NCI-H187 treated with DMSO at 0.1 percent for 48 hours (cell line): ENCODE measurements around the gene AHRR.
A peak's percentile ranks its signal among the peaks of the same experiment; 100 is the strongest.
"Not testable (repeated sequence)": the region's sequence is repeated elsewhere in the genome, so short reads cannot be mapped to it uniquely, and the experiment has no call there.

Experiments
- DNase-seq: peaks from one replicate; lab custom pipeline; 2025; lab: John Stamatoyannopoulos, UW

AHRR gene

DNA sequence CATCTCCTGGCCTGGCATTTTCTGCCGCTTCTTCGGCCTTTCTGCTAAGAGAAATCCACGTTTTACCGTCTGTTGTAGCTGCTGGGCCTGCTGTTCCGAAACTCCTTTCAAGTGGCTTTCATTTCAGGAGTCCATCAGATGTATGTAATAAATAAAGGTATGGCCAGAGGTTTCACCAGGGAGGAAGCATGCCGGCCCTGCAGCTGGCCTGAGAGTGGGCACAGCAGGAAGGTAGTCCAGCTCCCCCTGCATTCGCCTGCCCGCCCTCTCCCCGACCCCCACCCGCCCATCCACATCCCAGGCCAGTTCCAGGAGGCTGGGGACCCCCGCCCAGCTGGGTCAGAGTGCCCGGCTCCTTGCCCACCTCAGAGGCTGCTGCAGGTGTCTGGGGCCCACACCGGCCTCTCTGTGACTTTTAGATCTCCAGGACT is 75.0 kb downstream of the AHRR start:
- no peak for DNase-seq

DNA sequence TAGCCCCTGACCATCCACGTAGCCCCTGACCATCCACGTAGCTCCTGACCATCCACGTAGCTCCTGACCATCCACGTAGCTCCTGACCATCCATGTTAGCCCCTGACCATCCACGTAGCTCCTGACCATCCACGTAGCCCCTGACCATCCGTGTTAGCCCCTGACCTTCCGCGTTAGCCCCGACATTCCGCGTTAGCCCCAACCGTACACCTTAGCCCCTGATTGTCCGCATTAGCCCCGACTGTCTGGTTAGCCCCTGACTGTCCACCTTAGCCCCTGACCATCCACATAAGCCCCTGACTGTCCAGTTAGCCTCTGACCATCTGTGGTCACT is 76.6 kb downstream of the AHRR start:
- DNase-seq: not testable (repeated sequence)

DNA sequence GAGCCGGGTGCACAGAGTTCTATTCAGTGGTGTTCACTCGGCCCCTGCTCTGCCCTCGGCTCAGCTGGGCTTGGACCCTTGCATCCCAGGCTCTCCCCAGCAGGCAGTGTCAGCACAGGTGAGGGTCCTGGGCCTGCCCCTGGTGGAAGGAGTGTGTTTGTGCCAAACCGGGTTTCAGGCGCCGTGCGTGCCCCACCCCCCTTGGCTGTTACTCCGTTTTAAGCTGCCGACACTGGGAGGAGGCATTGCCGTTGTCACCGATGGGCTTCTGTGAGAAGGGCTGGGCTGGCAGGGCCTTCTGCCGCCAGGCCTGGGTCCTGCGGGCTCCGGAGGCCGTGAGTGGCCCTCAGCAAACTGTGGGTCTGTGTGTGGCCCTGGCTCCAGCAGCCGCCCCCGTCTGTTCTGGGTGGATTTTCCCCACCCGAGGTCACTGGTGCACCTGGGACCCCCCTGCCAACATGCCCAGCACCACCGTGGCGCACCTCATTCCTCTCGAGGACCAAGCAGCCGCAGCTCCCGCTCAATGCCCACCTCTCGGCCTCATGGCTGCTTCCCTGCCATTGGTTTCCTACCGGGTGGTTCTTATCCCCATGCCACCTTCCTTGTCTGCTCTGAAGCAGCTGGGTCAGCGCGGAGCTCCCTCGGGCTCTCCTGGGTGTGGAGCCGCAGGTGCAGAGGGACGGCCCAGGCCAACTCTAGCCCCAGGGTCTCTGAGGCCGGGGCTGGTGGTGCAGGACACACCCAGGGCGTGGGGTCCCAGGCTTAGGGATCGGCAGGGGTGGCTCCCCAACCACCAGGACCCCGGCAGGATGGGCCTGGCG is 77.2 kb downstream of the AHRR start:
- DNase-seq: no peak

DNA sequence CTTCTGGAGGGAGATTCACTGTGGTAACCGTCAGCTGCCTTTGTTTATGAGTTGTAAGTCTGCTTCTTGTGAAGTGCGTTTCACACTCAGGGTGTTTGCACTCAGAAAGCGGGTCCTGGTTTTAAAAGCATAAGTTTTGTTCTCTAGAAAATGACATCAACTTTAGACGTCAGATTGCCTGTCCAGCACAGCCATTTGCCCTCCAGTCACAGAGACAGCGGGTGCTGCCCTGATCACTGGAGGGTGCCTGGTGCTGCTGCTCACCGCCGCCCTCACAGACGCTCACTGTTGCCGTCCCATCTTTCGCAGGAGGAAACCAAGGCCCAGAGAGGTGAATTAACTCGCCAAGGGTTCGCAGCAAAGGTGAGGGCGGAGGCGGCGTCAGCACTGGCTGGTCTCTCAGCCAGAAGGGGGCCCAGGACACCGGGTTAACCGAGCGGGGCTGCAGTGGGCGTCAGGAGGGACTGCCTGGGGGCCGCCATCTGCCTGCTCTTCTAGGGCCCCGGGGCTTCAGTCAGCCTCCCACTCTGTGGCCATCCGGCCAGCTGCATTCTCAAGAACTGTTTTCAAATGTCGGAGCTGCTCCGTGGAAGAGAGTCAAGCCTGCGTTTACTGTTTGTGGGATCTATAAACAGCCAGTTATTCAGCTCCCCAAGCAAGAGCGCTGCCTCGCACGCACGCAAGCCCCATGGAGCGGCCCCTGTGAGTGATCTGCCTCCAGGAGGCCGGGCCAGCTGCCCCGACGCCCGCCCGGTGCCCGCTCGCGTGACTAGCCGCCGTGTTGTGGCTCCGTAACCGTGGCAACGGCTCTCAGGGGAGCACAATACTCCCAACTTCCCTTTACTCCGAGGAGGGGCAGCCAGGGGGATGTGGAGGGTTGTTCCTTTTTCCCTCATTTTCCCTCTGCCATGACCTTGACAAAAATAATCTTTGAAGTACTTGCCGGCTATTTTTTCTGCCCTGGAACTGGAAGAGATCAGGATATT is 78.1 kb downstream of the AHRR start:
- DNase-seq: peak; percentile 84

DNA sequence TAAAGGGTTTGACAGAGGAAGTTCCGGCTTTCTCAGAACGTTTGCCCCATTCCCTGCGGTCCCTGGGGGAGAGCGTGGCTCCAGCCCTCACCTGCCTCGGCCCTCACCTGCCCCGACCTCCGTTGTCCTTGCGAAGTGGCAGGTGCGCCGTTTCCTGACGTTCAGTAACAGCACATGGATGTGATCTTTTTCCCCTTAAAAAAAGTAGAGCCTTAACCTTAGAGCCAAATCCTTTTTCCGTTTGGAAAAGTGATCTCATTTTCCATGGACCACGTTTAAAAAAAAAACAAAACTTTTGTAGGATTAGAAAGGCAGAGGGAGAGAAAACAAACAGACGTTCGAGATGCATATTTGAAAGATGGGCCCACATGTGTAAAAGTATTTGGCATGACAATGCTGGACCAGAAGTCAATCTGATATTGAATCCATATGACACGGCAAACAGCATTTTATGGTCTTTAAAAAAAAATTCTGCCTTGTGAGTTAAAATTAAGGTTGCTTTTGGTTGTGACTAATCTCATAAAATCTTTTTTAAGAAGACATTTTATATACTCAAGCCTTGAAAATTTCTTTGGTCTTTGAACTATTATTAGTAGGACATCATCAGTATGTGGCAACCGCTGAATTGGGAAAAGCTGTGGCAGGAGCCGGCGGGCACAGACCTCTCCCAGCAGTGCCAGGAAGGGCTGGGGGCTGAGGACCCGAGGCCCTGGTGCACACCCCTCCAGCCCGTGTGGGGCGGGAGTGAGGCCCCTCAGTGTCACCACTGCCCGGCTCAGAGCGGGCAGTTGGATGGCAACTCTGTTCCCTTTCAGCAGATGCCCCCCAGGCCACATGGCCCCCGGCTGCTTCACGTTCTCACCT is 79.0 kb downstream of the AHRR start:
- DNase-seq: no peak

DNA sequence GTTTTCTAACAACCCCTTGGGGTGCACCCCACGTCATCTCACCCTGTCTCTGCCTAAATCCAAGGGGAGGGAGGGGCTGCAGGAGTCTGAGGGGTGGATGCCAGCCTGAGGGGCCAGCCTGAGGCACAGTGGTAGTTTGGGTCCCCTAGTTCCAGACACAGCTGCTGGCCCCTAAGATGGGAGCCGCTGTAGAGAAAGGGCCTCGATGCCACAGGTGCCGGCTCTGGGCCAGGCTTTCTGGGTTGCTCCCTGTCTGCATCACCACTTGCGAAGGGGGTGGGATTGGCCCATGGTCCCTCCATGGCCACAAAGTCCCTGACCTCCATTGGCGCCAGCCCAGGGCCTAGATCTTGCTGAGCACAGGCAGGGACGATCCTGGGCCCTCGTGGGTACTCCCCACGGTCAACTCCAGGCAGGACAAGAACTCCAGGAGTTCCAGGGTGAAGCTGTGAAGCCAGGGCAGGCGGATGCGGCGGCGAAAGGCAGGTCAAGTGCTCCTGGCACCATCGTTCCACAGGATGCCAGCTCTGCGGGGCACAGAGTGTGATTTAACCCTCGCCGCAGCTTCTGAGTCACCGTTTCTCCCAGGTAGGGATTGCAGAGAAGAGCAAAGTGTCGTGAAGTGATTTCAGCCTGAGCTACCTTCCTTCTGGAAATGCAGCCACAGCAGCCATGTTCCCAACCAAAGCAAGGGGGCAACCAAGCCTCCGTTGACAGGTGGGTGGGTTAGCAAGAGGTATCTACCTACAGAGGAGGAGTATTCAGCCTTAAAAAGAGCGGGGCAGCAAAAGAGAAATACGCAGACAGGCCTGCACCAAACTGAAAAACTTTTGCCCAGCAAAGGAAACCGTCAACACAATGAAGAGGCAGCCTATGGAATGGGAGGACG is 79.9 kb downstream of the AHRR start:
- no peak for DNase-seq

DNA sequence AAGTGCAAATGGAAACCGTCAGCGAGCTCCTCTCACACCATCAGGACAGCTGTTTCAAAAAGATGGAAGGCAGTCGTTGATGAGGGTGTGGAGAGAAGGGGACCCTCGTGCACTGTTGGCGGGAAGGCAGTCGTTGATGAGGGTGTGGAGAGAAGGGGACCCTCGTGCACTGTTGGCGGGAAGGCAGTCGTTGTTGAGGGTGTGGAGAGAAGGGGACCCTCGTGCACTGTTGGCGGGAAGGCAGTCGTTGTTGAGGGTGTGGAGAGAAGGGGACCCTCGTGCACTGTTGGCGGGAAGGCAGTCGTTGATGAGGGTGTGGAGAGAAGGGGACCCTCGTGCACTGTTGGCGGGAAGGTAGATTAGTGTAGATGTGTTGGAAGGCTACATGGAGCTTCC is 80.7 kb downstream of the AHRR start:
- DNase-seq: not testable (repeated sequence)

DNA sequence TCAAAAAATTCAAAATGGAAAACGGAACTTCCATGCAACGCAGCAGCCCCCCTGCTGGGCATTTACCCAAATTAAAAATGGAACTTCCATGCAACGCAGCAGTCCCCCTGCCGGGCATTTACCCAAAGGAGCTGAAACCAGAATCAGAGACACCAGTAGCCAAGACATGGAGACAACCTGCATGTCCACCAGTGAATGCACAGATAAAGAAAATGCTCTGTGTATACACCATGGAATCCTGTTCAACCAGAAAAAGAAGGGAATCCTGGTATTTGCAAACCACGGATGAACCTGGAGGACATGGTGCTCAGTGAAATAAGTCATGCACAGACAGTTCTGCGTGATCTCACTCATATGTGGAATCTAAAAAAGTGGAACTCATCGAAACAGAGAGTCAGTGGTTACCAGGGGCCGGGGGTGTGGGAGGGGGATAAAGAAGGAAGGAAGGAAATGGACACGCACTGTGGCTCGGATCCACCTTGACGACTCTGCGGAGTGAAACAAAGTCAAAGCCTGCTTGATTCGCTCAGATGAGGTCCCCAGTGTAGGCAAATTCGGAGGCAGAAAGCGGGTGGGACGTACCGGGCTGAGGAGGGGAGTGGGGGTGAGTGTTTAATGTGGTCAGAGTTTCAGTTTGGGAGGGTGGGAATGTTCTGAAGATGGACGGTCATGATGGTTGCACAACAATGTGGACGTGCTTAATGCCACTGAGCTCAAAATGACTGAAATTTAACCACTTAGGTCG is 81.3 kb downstream of the AHRR start:
- DNase-seq: no peak

DNA sequence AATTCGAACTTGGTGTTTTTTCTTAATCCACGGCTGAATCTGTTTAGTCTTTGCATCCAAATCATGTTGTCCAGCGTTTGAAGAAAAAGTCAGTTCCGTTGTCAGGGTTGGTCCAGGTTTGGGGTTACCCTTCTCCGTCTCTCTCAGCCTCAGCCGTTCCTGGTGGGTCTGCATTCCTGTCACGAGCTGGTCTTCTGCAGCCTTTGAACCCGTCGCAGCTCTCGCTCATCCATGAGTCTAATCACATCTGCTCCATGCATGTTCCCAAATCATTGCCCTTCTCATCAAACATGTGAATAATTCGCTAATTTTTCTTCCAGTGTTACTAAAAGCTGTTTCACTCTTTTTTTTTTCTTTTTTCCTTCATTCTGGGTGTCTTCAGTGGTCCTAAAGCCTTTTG is 82.5 kb downstream of the AHRR start:
- DNase-seq: no peak

DNA sequence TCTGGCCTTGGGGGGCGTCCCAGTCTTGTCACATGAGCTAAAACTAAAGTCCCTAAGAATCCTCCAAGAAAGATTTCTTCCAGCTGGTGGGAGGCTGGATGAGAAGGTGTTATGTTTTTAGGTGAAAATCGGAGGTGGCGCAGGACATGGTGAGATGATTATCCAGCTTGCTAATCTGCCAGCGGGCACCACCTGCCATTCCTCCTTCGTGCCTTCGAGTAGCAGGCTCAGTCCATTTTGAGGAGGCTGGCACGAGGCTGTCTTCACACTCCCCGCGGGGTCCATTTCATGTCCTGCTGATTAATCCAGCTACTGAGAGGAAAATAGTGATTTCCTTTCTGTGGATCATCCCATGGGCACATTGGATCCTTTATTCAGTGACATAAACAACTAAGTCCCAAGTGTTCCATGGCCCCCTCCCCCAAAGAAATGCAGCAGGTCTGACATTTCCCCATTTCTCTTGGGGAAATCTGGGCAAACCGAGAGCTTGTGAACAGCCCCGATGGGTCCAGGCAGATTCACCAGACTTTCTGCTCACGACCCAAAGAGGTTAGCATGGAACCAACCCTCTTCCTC is 83.2 kb downstream of the AHRR start:
- no peak for DNase-seq

DNA sequence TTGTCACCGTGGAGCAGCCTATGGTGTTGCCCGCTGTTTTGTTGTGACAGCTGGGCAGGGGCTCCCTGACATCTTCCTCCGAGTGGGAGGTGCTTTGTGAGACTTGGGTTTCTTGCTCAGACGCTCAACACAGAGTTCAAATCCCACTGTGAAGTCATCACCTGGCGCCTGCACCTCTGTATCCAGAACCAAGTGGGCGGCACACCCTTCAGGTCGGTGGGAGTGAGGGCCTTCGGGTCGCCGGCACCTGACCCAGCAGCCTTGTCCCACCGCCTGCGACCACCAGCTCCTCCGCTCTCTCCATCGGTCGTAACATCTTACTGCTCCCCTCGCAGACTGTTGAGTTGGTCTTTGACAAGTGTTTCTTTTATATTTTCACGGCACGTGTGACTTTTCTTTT is 83.9 kb downstream of the AHRR start:
- DNase-seq: no peak

DNA sequence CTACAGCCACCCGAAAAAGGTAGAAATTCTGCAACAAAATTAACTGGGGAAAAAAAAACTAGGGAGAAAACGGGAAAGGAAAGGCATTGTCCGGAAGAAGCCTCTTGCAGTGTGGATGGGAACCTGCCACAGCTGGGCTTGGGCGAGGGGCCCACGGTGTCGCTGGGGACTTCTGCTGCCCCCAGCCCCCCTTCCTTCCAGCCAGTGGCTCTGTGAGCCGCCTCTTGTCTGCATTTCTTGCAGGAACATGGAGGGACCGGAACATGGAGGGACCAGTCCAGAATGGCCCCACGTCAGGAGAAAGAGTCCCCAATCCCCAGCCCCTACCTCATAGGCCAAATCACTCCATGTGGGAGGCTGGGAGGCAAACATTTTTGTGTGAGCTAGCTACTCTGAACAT is 84.5 kb downstream of the AHRR start:
- DNase-seq: no peak

DNA sequence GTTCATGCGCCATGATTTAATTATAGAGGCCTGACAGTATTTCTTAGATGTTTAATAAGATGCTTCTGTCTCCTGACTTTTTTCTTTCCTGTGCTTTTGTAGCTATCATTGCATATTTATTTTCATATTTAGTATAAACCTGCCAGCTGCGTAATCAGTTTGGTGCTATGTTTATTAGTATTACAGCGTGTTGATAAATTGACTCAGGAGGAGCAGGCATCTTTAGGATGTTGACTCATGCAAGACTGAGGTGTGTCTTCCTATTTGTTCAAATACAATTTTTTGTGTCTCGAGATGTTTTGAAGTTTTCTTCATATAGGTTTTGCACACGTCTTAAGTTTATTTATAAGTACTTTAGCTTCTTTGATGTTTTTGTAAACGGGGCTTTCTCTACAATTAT is 85.5 kb downstream of the AHRR start:
- DNase-seq: no peak

DNA sequence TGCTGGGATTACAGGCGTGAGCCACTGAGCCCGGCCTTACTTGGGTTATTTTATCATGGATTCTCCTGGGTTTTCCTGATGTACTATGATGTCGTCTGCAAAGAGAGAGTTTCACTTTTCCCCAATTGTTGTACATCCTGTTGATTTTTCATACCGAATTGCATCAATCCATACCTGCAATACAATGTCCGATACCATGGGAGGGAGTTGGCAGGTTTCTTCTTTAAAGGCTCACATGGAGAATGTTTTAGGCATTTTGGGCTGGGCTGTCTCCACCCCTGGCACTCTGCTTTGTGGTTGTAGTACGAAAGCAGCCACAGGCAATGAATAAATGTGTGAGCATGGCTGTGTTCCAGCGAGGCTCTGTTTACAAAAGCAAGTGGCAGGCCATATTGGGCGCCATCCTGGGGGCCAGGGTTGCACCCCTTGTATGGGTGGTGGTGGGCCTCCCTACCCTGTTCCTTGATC is 86.3 kb downstream of the AHRR start:
- no peak for DNase-seq

DNA sequence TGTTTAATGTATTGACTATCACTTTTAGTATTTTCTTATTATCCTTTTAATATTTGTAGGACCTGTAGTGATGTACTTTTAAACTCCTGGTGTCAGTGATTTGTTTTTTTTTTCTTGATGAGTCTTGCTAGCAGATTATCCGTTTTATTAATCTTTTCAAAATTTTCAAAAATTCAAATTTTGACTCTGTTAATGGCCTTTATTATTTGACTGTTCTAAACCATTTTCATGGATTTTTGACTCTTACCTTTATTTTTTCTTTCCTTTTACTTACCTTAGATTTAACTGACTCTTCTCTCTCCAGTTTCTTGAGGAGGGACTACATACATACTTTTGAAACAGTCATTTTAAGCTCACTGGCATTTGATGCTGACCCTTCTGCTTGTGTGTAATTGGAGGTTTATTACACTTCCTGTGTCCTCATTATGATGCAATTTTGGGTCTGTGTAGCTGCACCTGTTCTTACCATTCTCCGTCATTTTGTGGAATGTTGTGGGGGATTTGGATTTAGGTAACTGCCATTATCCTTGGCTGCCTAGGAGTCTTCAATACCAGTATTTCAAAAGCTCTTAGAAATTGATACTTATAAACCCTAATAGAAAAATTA is 89.5 kb downstream of the AHRR start:
- DNase-seq: no peak

DNA sequence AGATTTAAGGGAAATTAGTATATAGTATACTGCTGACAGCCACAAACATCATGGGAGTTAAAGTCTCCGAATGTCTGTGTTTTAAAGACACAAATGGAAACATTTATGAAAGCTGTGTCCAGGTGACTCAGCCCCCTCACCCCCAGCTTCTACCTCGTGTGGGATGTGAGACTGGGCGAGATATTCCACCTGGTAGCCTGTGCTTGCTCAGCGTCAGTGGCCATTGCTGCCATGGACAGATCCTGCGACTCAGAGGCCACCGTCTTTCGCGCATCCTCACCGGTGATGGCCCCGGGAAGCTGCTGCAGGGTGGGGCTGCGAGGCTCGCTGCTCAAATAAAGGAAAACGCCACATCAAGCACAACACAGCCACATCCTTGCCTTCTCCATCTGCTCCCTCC is 90.2 kb downstream of the AHRR start:
- DNase-seq: no peak

DNA sequence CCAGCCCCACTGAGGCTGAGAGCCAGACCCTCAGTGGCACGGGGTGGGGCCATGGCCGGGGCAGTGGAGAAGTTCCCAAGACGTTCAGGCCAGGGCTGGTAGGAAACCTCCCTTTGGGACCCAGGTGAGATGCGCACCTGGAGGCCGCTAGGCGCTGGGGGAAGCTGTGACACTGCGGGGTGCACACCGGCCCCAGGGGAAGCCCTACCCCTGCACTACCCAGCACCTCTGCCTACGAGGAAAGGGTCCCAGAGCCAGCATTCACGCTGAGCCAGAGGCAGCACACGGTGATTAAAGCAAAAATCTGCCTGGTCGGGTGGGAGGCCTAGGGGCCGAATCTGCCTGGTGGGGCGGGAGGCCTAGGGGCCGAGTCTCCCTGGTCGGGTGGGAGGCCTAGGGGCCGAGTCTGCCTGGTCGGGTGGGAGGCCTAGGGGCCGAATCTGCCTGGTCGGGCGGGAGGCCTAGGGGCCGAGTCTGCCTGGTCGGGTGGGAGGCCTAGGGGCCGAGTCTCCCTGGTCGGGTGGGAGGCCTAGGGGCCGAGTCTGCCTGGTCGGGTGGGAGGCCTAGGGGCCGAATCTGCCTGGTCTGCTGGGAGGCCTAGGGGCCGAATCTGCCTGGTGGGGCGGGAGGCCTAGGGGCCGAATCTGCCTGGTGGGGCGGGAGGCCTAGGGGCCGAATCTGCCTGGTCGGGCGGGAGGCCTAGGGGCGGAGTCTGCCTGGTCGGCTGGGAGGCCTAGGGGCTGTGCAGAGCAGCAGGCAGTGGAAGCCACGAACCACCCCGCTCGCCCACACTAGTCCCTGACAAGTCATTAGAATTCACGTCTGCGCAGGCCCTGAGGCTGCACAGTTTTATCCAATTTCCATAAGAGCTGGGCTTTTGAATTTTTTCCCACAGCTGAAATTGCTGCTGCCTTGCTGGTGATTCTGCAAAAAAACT is 93.7 kb downstream of the AHRR start:
- DNase-seq: not testable (repeated sequence)

DNA sequence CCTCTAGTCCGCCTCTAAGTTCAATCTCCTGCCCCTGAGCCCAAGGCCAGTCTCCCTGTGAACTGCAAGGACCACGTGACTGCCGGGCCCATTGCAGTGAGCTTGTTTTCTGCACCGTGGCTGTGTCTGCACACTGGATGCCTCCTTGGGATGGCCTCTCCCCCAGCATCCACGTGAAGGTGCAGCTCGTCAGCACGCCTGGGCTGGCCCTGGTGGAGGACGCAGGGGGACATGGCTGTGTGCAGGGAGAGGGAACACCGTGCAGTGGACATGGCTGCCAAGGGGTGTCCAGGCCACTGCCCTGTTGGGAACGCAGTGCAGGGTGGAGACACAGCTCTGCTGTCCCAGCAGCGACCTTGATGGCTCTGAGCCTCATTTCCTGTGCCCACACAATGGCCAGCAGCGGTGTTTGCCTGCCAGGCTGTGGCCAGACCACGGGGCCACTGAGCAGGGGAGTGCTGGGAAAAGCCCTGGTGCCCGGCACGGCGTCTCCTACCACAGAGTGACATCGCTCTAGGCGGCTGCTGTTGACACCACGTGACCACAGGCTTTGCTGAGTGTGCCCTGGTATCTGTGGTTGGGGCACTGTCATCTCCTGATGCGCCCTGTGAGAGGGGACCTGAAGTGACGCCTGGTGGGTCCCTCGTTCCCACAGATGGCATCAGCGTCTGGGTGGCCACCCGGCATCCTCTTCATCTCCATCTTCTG is 94.6 kb downstream of the AHRR start:
- DNase-seq: no peak
